ENCODE data around the gene ZNF8.

DNA sequence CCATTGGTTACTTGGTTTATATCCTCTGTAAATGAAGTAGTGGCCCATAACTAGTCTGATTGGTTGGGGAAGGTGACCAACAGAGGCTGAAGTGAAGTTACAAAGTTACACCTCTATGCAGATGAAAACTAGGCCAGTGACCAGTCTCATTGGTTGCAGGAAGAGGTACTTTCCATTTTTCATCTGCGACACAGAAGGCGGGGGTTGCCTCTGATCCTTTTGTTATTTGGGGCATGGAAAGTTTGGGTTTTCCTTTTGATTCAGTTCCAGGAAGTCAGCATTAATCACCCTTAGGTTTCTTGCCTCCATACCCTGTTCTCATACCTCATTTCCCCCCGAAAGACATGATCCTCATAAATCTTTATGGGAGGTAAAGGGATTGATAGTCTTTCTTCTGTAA lies 29.9 kb upstream of the ZNF8 start:
- TF ChIP-seq, protein P1, sequence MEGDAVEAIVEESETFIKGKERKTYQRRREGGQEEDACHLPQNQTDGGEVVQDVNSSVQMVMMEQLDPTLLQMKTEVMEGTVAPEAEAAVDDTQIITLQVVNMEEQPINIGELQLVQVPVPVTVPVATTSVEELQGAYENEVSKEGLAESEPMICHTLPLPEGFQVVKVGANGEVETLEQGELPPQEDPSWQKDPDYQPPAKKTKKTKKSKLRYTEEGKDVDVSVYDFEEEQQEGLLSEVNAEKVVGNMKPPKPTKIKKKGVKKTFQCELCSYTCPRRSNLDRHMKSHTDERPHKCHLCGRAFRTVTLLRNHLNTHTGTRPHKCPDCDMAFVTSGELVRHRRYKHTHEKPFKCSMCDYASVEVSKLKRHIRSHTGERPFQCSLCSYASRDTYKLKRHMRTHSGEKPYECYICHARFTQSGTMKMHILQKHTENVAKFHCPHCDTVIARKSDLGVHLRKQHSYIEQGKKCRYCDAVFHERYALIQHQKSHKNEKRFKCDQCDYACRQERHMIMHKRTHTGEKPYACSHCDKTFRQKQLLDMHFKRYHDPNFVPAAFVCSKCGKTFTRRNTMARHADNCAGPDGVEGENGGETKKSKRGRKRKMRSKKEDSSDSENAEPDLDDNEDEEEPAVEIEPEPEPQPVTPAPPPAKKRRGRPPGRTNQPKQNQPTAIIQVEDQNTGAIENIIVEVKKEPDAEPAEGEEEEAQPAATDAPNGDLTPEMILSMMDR (IDR thresholded peaks at IDR 0.05 in 8 of 11, conservative IDR thresholded peaks at IDR 0.05 in 3 of 11), result no peak
- TF ChIP-seq POLR2A (IDR thresholded peaks at IDR 0.05), result no peak
